Omental fat pad (tissue), 4 donors: ENCODE measurements around the gene TMEM127. TPM values are rescaled to one million over a fixed set of nuclear protein-coding genes. Genes with fewer than 3 reads are reported as not detected.
"Not testable (repeated sequence)": the region's sequence is repeated elsewhere in the genome, so short reads cannot be mapped to it uniquely, and the experiment has no call there.

ENCODE experiments used
- ATAC-seq: fragments of 150-250 bp; one replicate; pipeline ENCODE4 v1.9.1; 2016; ENCODE audit warnings: mild to moderate bottlenecking, moderate library complexity; ENCODE audit not compliant: low FRiP score
- DNase-seq: peaks from one replicate; pipeline ENCODE4 v3.0.0-alpha.2; 2019; ENCODE audit warnings: low spot score
- CTCF ChIP-seq, 3 donors: fragments of 450-650 bp; IDR thresholded peaks; one replicate each; pipeline ENCODE4 v1.5.1; 2016 to 2017; ENCODE audit warnings: antibody characterized with exemption in 3 of 3, mild to moderate bottlenecking in 3 of 3, moderate library complexity in 2 of 3
- total RNA-seq, 4 donors: library from RNA; depleted of rRNA; stranded (reverse); fragments of >200 nt; gene quantifications; one replicate each; pipeline ENCODE4 v1.1.0, GENCODE V29; 2016

The TMEM127 gene
- total RNA-seq, 4 donors from 2014 or later = 34.5 to 52.1 (median 43.2) TPM

GRCh38 chr2:96233436-96233835, 32.4 kb downstream of the TMEM127 start:
- no peak for TF ChIP-seq CTCF (IDR thresholded peaks at IDR 0.05)
- ATAC-seq = no peak
- DNase-seq = no peak

- ATAC-seq = no peak
- DNase-seq = no peak
- TF ChIP-seq CTCF (IDR thresholded peaks at IDR 0.05) = no peak
Measured at GRCh38 chr2:96231316-96231715, 34.5 kb downstream of the TMEM127 start.

- TF ChIP-seq CTCF (IDR thresholded peaks at IDR 0.05) = no peak
- ATAC-seq (no peak), DNase-seq (no peak)
Measured at GRCh38 chr2:96225016-96225533, 40.7 kb downstream of the TMEM127 start.

- ATAC-seq, DNase-seq: not testable (repeated sequence)
Measured at GRCh38 chr2:96221106-96221505, 44.7 kb downstream of the TMEM127 start.

GRCh38 chr2:96219959-96220358, 45.8 kb downstream of the TMEM127 start:
- DNase-seq, ATAC-seq: not testable (repeated sequence)

GRCh38 chr2:96218508-96219131, 47.2 kb downstream of the TMEM127 start:
- ATAC-seq (no peak), DNase-seq (no peak)
- TF ChIP-seq CTCF (IDR thresholded peaks at IDR 0.05) = no peak

GRCh38 chr2:96214554-96214953, 51.2 kb downstream of the TMEM127 start:
- ATAC-seq (no peak), DNase-seq (no peak)
- no peak for TF ChIP-seq CTCF (IDR thresholded peaks at IDR 0.05)

- DNase-seq (no peak), ATAC-seq (no peak)
- no peak for TF ChIP-seq CTCF (IDR thresholded peaks at IDR 0.05)
Measured at GRCh38 chr2:96213379-96213778, 52.4 kb downstream of the TMEM127 start.
